Mucosa of gallbladder (tissue), 1 donor: Measurements from ENCODE around the gene TEAD2. TPM values are rescaled to one million over a fixed set of nuclear protein-coding genes. Genes with fewer than 3 reads are reported as not detected.

Source experiments
- total RNA-seq: library from RNA; stranded (reverse); gene quantifications from one replicate; pipeline ENCODE4 v1.2.1, GENCODE V29; 2021
- donor health status: DM: no; HTN: no; CAD: no.

The TEAD2 gene
- total RNA-seq, 1 donor from 2014 or later, result 18.0 TPM

Other genes with a start within 250 kb of the TEAD2 start
- 6.8 TPM for gene LIN7B, start 248.0 kb downstream of the TEAD2 start, total RNA-seq
- gene C19orf73, start 243.3 kb downstream of the TEAD2 start, total RNA-seq, result 2.7 TPM
- gene PPFIA3, start 242.9 kb downstream of the TEAD2 start, total RNA-seq, result 9.7 TPM
- gene HRC, start 207.0 kb downstream of the TEAD2 start, total RNA-seq, result 2.1 TPM
- 145 TPM for gene TRPM4, start 204.6 kb downstream of the TEAD2 start, total RNA-seq
- gene SLC6A16, start 37.2 kb downstream of the TEAD2 start, total RNA-seq, result 0.86 TPM
- 27.5 TPM for gene CD37, start 27.0 kb downstream of the TEAD2 start, total RNA-seq
- gene DKKL1, start 1.5 kb upstream of the TEAD2 start, total RNA-seq, result not detected
- not detected for gene KASH5, start 25.8 kb upstream of the TEAD2 start, total RNA-seq
- gene PTH2, start 61.0 kb upstream of the TEAD2 start, total RNA-seq, result not detected
- not detected for gene GFY, start 63.0 kb upstream of the TEAD2 start, total RNA-seq
- 1.6 TPM for gene SLC17A7, start 79.1 kb upstream of the TEAD2 start, total RNA-seq
- gene PIH1D1, start 89.4 kb upstream of the TEAD2 start, total RNA-seq, result 77.9 TPM
- 45.3 TPM for gene ALDH16A1, start 90.8 kb upstream of the TEAD2 start, total RNA-seq
- gene FLT3LG, start 111.8 kb upstream of the TEAD2 start, total RNA-seq, result 10.2 TPM
- gene RPL13A, start 125.2 kb upstream of the TEAD2 start, total RNA-seq, result 2,400 TPM
- gene RPS11, start 134.0 kb upstream of the TEAD2 start, total RNA-seq, result 1,395 TPM
- 320 TPM for gene FCGRT, start 150.2 kb upstream of the TEAD2 start, total RNA-seq
- 42.8 TPM for gene RCN3, start 165.6 kb upstream of the TEAD2 start, total RNA-seq
- 56.3 TPM for gene NOSIP, start 218.1 kb upstream of the TEAD2 start, total RNA-seq
- 18.2 TPM for gene PRRG2, start 218.9 kb upstream of the TEAD2 start, total RNA-seq
- 42.7 TPM for gene PRR12, start 228.8 kb upstream of the TEAD2 start, total RNA-seq